ENCODE results near the gene SHROOM3. TPM values are rescaled to one million over a fixed set of nuclear protein-coding genes. Genes with fewer than 3 reads are reported as not detected.

Gene SHROOM3
- polyA plus RNA-seq, 1 donor from 2014 or later, result 2.7 TPM

- no peak for TF ChIP-seq MXI1 (conservative IDR thresholded peaks at IDR 0.05; ENCODE audit: poor library complexity, severe bottlenecking)
Measured at GRCh38 chr4:76756416-76756815, 321.4 kb downstream of the SHROOM3 start (continued).

GRCh38 chr4:76757418-76757939, 322.4 kb downstream of the SHROOM3 start:
- H3K27ac ChIP-seq (ENCODE audit: low read length), result no peak overlapping the region
- no peak overlapping the region for H3K9ac ChIP-seq (ENCODE audit: low read length)
- no peak overlapping the region for H2AFZ ChIP-seq (ENCODE audit: low read depth, low read length)
- H3K9me3 ChIP-seq (ENCODE audit: low read length), result no peaks in the 10 kb centered on the region
- H3K9me2 ChIP-seq (ENCODE audit: insufficient read depth, low read length), result no peaks in the 10 kb centered on the region
- H3K79me2 ChIP-seq (replicated peaks; ENCODE audit: insufficient read depth, low read length), result no peaks in the 10 kb centered on the region
- no peaks in the 10 kb centered on the region for H3F3A ChIP-seq (ENCODE audit: insufficient read depth, low read length, poor library complexity, severe bottlenecking)
- H3K4me3 ChIP-seq (ENCODE audit: low read length), result no peak overlapping the region
- no peaks in the 10 kb centered on the region for H3K36me3 ChIP-seq (ENCODE audit: insufficient read depth, low read length)
- TF ChIP-seq TAF1 (IDR thresholded peaks at IDR 0.05; ENCODE audit: low read depth), result no peak
- TF ChIP-seq SMC3 (conservative IDR thresholded peaks at IDR 0.05; ENCODE audit: poor library complexity), result no peak
- TF ChIP-seq EP300 (conservative IDR thresholded peaks at IDR 0.05; ENCODE audit: poor library complexity, severe bottlenecking), result no peak
- no peak for TF ChIP-seq EZH2 (IDR thresholded peaks at IDR 0.05; ENCODE audit: borderline replicate concordance, insufficient read depth, low read length, poor library complexity, severe bottlenecking)
- TF ChIP-seq MXI1 (conservative IDR thresholded peaks at IDR 0.05; ENCODE audit: poor library complexity, severe bottlenecking), result no peak
- TF ChIP-seq, protein P1, sequence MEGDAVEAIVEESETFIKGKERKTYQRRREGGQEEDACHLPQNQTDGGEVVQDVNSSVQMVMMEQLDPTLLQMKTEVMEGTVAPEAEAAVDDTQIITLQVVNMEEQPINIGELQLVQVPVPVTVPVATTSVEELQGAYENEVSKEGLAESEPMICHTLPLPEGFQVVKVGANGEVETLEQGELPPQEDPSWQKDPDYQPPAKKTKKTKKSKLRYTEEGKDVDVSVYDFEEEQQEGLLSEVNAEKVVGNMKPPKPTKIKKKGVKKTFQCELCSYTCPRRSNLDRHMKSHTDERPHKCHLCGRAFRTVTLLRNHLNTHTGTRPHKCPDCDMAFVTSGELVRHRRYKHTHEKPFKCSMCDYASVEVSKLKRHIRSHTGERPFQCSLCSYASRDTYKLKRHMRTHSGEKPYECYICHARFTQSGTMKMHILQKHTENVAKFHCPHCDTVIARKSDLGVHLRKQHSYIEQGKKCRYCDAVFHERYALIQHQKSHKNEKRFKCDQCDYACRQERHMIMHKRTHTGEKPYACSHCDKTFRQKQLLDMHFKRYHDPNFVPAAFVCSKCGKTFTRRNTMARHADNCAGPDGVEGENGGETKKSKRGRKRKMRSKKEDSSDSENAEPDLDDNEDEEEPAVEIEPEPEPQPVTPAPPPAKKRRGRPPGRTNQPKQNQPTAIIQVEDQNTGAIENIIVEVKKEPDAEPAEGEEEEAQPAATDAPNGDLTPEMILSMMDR (IDR thresholded peaks at IDR 0.05; ENCODE audit: poor library complexity, severe bottlenecking), result no peak
- no peak for TF ChIP-seq RAD21 (conservative IDR thresholded peaks at IDR 0.05)
- no peak for TF ChIP-seq POLR2AphosphoS5 (IDR thresholded peaks at IDR 0.05)
- TF ChIP-seq, protein P2, sequence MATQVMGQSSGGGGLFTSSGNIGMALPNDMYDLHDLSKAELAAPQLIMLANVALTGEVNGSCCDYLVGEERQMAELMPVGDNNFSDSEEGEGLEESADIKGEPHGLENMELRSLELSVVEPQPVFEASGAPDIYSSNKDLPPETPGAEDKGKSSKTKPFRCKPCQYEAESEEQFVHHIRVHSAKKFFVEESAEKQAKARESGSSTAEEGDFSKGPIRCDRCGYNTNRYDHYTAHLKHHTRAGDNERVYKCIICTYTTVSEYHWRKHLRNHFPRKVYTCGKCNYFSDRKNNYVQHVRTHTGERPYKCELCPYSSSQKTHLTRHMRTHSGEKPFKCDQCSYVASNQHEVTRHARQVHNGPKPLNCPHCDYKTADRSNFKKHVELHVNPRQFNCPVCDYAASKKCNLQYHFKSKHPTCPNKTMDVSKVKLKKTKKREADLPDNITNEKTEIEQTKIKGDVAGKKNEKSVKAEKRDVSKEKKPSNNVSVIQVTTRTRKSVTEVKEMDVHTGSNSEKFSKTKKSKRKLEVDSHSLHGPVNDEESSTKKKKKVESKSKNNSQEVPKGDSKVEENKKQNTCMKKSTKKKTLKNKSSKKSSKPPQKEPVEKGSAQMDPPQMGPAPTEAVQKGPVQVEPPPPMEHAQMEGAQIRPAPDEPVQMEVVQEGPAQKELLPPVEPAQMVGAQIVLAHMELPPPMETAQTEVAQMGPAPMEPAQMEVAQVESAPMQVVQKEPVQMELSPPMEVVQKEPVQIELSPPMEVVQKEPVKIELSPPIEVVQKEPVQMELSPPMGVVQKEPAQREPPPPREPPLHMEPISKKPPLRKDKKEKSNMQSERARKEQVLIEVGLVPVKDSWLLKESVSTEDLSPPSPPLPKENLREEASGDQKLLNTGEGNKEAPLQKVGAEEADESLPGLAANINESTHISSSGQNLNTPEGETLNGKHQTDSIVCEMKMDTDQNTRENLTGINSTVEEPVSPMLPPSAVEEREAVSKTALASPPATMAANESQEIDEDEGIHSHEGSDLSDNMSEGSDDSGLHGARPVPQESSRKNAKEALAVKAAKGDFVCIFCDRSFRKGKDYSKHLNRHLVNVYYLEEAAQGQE (IDR thresholded peaks at IDR 0.05; ENCODE audit: borderline replicate concordance), result no peak
- no peaks in the 10 kb centered on the region for H3K27me3 ChIP-seq (ENCODE audit: insufficient read depth, low read depth, low read length)
- no peak overlapping the region for H3K4me2 ChIP-seq (ENCODE audit: low read length)
- H4K20me1 ChIP-seq (ENCODE audit: insufficient read depth), result no peaks in the 10 kb centered on the region

GRCh38 chr4:76758290-76758882, 323.4 kb downstream of the SHROOM3 start:
- no peak overlapping the region for H3K27ac ChIP-seq (ENCODE audit: low read length)
- no peaks in the 10 kb centered on the region for H3K36me3 ChIP-seq (ENCODE audit: insufficient read depth, low read length)
- H2AFZ ChIP-seq (ENCODE audit: low read depth, low read length), result no peak overlapping the region
- H3K9ac ChIP-seq (ENCODE audit: low read length), result no peak overlapping the region
- H3F3A ChIP-seq (ENCODE audit: insufficient read depth, low read length, poor library complexity, severe bottlenecking), result no peaks in the 10 kb centered on the region
- TF ChIP-seq, protein P1 (IDR thresholded peaks at IDR 0.05; ENCODE audit: poor library complexity, severe bottlenecking), result peak; percentile 69
- TF ChIP-seq RAD21 (conservative IDR thresholded peaks at IDR 0.05) (peak; percentile 57), SMC3 (conservative IDR thresholded peaks at IDR 0.05; ENCODE audit: poor library complexity) (peak; percentile 76), MXI1 (conservative IDR thresholded peaks at IDR 0.05; ENCODE audit: poor library complexity, severe bottlenecking) (no peak)
- TF ChIP-seq, protein P2 (IDR thresholded peaks at IDR 0.05; ENCODE audit: borderline replicate concordance), result no peak
- H3K27me3 ChIP-seq (ENCODE audit: insufficient read depth, low read depth, low read length), result no peaks in the 10 kb centered on the region
- no peaks in the 10 kb centered on the region for H4K20me1 ChIP-seq (ENCODE audit: insufficient read depth)
- no peaks in the 10 kb centered on the region for H3K9me2 ChIP-seq (ENCODE audit: insufficient read depth, low read length)
- no peaks in the 10 kb centered on the region for H3K79me2 ChIP-seq (replicated peaks; ENCODE audit: insufficient read depth, low read length)
- no peak overlapping the region for H3K4me3 ChIP-seq (ENCODE audit: low read length)
- no peaks in the 10 kb centered on the region for H3K9me3 ChIP-seq (ENCODE audit: low read length)
- H3K4me2 ChIP-seq (ENCODE audit: low read length), result no peak overlapping the region

All from neural cell (in vitro differentiated cells).